Testis (tissue), 3 donors: ENCODE results near the gene PKD2L1. TPM values are rescaled to one million over a fixed set of nuclear protein-coding genes. Genes with fewer than 3 reads are reported as not detected.

Experiments
- DNase-seq: peaks from one replicate; pipeline ENCODE4 v3.0.0-alpha.2; 2019
- H3K27ac ChIP-seq, 2 donors: fragments of 200-600 bp; sonication (generic); one replicate each; pipeline ENCODE4 v1.5.1; 2019
- H3K27me3 ChIP-seq: fragments of 200-600 bp; sonication (generic); one replicate; pipeline ENCODE4 v1.5.1; 2019
- H3K36me3 ChIP-seq: fragments of 200-600 bp; sonication (generic); one replicate; pipeline ENCODE4 v1.5.1; 2017; ENCODE audit warnings: low read depth; ENCODE audit errors: missing control alignments
- H3K4me1 ChIP-seq: fragments of 200-600 bp; sonication (generic); one replicate; pipeline ENCODE4 v1.5.1; 2019
- H3K4me3 ChIP-seq, 2 donors: fragments of 200-600 bp; sonication (generic); one replicate each; pipeline ENCODE4 v1.5.1; 2017 to 2019
- H3K9me3 ChIP-seq: fragments of 200-600 bp; sonication (generic); one replicate; pipeline ENCODE4 v1.5.1; 2017
- POLR2A ChIP-seq: fragments of 450-650 bp; IDR thresholded peaks from one replicate; pipeline ENCODE4 v1.6.1; 2017; ENCODE audit warnings: antibody characterized with exemption, mild to moderate bottlenecking, moderate library complexity
- WGBS, 2 donors: methylation state at CpG; one replicate each; pipeline ENCODE4 v1.1.5; 2018; 5-methylcytosine and 5-hydroxymethylcytosine counted together
- intact Hi-C: fragments of 100-400 bp; cut with DNase I; formaldehyde crosslinking; loops from one replicate; pipeline ENCODE4 v1.15.1; 2023; ENCODE audit warnings: low total_unique reads
- polyA plus RNA-seq: library from polyadenylated mRNA; stranded (reverse); fragments of 350-450 nt; fragmentation: Illumina TruSeq; extraction: RNeasy Lipid Tissue Mini Kit (QIAGEN cat#74804); gene quantifications from one replicate; pipeline ENCODE4 v1.2.3, GENCODE V29; 2014; ENCODE audit warnings: low read depth, low replicate concordance; ENCODE audit not compliant: insufficient read depth
- total RNA-seq, 2 donors: library from RNA; depleted of rRNA; stranded (reverse); fragments of >200 nt; gene quantifications; one replicate each; pipeline ENCODE4 v1.2.3, GENCODE V29; 2016
- TF ChIP-seq, protein P1 (sequence below), 3 experiments: fragments of 450-650 bp in 2 of 3; fragments of 200-600 bp in 1 of 3; sonication (generic) in 1 of 3; IDR thresholded peaks; one replicate each; pipeline ENCODE4 v1.5.1; 2016 to 2019; ENCODE audit warnings: antibody characterized with exemption in 3 of 3, mild to moderate bottlenecking in 2 of 3, moderate library complexity in 1 of 3

PKD2L1 gene
- total and polyA plus RNA-seq, 3 donors from 2014 or later = 0.99 to 4.7 (median 1.6) TPM

- TF ChIP-seq, protein P1, sequence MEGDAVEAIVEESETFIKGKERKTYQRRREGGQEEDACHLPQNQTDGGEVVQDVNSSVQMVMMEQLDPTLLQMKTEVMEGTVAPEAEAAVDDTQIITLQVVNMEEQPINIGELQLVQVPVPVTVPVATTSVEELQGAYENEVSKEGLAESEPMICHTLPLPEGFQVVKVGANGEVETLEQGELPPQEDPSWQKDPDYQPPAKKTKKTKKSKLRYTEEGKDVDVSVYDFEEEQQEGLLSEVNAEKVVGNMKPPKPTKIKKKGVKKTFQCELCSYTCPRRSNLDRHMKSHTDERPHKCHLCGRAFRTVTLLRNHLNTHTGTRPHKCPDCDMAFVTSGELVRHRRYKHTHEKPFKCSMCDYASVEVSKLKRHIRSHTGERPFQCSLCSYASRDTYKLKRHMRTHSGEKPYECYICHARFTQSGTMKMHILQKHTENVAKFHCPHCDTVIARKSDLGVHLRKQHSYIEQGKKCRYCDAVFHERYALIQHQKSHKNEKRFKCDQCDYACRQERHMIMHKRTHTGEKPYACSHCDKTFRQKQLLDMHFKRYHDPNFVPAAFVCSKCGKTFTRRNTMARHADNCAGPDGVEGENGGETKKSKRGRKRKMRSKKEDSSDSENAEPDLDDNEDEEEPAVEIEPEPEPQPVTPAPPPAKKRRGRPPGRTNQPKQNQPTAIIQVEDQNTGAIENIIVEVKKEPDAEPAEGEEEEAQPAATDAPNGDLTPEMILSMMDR (IDR thresholded peaks at IDR 0.05) = no peak
- no peak for TF ChIP-seq POLR2A
- Histone ChIP-seq H3K27ac (peak overlapping the region in 1 of 2 donors; percentile 7), H3K27me3 (no peaks in the 10 kb centered on the region), H3K4me1 (peaks cover 15% of the 10 kb centered on the region), H3K9me3 (no peaks in the 10 kb centered on the region), H3K4me3 (no peak overlapping the region), H3K36me3 (no peaks in the 10 kb centered on the region)
- DNase-seq = no peak
- intact Hi-C loops = no loop called here
- WGBS, 2 donors = 71 to 83% methylated on average over 3 of the region's 3 CpGs
These were observed 19.6 kb upstream of the PKD2L1 start for GRCh38 chr10:100349672-100350071.

- peak; percentile 54 for DNase-seq
- Histone ChIP-seq H3K9me3 (no peaks in the 10 kb centered on the region), H3K27me3 (no peaks in the 10 kb centered on the region), H3K4me3 (no peak overlapping the region), H3K27ac (no peak overlapping the region), H3K4me1 (peaks cover 15% of the 10 kb centered on the region), H3K36me3 (no peaks in the 10 kb centered on the region)
- intact Hi-C loops = no loop called here
- no peak for TF ChIP-seq POLR2A
- TF ChIP-seq, protein P1 (IDR thresholded peaks at IDR 0.05) = no peak
- WGBS, 2 donors = 63 to 73% methylated on average over 5 of the region's 5 CpGs
These were observed 19.1 kb upstream of the PKD2L1 start for GRCh38 chr10:100349087-100349486.

- H3K4me3 ChIP-seq = peak overlapping the region in 1 of 2 donors; percentile 80
- no peak for DNase-seq
- peaks cover 15% of the 10 kb centered on the region for H3K4me1 ChIP-seq
- H3K27me3 ChIP-seq = no peaks in the 10 kb centered on the region
- no peaks in the 10 kb centered on the region for H3K9me3 ChIP-seq
- H3K36me3 ChIP-seq = no peaks in the 10 kb centered on the region
- intact Hi-C loops = no loop called here
- TF ChIP-seq, protein P1 (IDR thresholded peaks at IDR 0.05) = no peak
- no peak for TF ChIP-seq POLR2A
- no peak overlapping the region for H3K27ac ChIP-seq
- WGBS, 2 donors = 51 to 72% methylated on average over 3 of the region's 3 CpGs
These were observed 18.4 kb upstream of the PKD2L1 start for GRCh38 chr10:100348389-100348927.

- H3K27ac ChIP-seq = peak overlapping the region; percentile 20 to 58
- H3K27me3 ChIP-seq = no peaks in the 10 kb centered on the region
- no peaks in the 10 kb centered on the region for H3K36me3 ChIP-seq
- peak overlapping the region; percentile 58 to 80 for H3K4me3 ChIP-seq
- TF ChIP-seq, protein P1 (IDR thresholded peaks at IDR 0.05) = no peak
- TF ChIP-seq POLR2A = no peak
- intact Hi-C loops = no loop called here
- H3K9me3 ChIP-seq = no peaks in the 10 kb centered on the region
- WGBS, 2 donors = 10% methylated on average over 31 to 32 of the region's 32 CpGs
- H3K4me1 ChIP-seq = peaks cover 15% of the 10 kb centered on the region
- no peak for DNase-seq
These were observed 17.7 kb upstream of the PKD2L1 start for GRCh38 chr10:100347568-100348195.
